GM15510 (cell line): Measurements from ENCODE around the gene PPP1R7.

Experiments used
- POLR2A ChIP-seq: IDR thresholded peaks from 3 replicates; pipeline ENCODE4 v1.6.1; 2011; ENCODE audit warnings: borderline replicate concordance; ENCODE audit not compliant: insufficient read length; ENCODE audit errors: extremely low read depth

PPP1R7 gene

GRCh38 chr2:241177526-241178334, 27.5 kb downstream of the PPP1R7 start:
- TF ChIP-seq POLR2A = no peak

- TF ChIP-seq POLR2A = no peak
Observed at GRCh38 chr2:241178961-241179360, 28.7 kb downstream of the PPP1R7 start.

GRCh38 chr2:241179899-241180298, 29.6 kb downstream of the PPP1R7 start:
- TF ChIP-seq POLR2A = no peak

- TF ChIP-seq POLR2A = no peak
Observed at GRCh38 chr2:241180495-241180894, 30.2 kb downstream of the PPP1R7 start.

GRCh38 chr2:241182126-241182525, 31.9 kb downstream of the PPP1R7 start:
- no peak for TF ChIP-seq POLR2A

GRCh38 chr2:241182531-241183133, 32.4 kb downstream of the PPP1R7 start:
- TF ChIP-seq POLR2A = no peak

- no peak for TF ChIP-seq POLR2A
Observed at GRCh38 chr2:241183221-241183620, 33.0 kb downstream of the PPP1R7 start.

- TF ChIP-seq POLR2A = no peak
Observed at GRCh38 chr2:241184901-241185300, 34.6 kb downstream of the PPP1R7 start.

GRCh38 chr2:241185961-241186360, 35.7 kb downstream of the PPP1R7 start:
- no peak for TF ChIP-seq POLR2A

- no peak for TF ChIP-seq POLR2A
Observed at GRCh38 chr2:241187101-241187917, 37.0 kb downstream of the PPP1R7 start.

GRCh38 chr2:241187918-241188234, 37.6 kb downstream of the PPP1R7 start:
- TF ChIP-seq POLR2A = no peak

- no peak for TF ChIP-seq POLR2A
Observed at GRCh38 chr2:241188361-241189092, 38.3 kb downstream of the PPP1R7 start, which contains the start of gene ANO7. Gene ANO7 (plus strand): TSS chr2:241188677. CDS start chr2:241190064, 1,387 bp downstream.

- no peak for TF ChIP-seq POLR2A
Observed at GRCh38 chr2:241189093-241189855, 39.0 kb downstream of the PPP1R7 start.

GRCh38 chr2:241189856-241190201, 39.6 kb downstream of the PPP1R7 start:
- TF ChIP-seq POLR2A = no peak

GRCh38 chr2:241190291-241190981, 40.2 kb downstream of the PPP1R7 start:
- no peak for TF ChIP-seq POLR2A
